ENCODE data around the gene SCARB1.

The SCARB1 gene

GRCh38 chr12:124910561-124911478 lies 47.2 kb upstream of the SCARB1 start:
- no peak overlapping the region for H3K4ac ChIP-seq (ENCODE audit: low read depth, low read length)
- peak overlapping the region; percentile 24 for H4K8ac ChIP-seq (ENCODE audit: low read depth, low read length)
- no peak overlapping the region for H3K23ac ChIP-seq (ENCODE audit: low read length)
- no peak overlapping the region for H3K14ac ChIP-seq (ENCODE audit: low read length)
- H2BK12ac ChIP-seq (ENCODE audit: low read length), result no peak overlapping the region
- H3K79me1 ChIP-seq (ENCODE audit: low read length), result peaks cover 16% of the 10 kb centered on the region
- peak; percentile 72 to 91 for DNase-seq
- H3K9ac ChIP-seq (ENCODE audit: low read length), result no peak overlapping the region
- no peak overlapping the region for H3K27ac ChIP-seq (ENCODE audit: low read depth, low read length)
- H3K36me3 ChIP-seq (ENCODE audit: control insufficient read depth in 1 of 2, insufficient read depth in 2 of 2, low read length in 2 of 2), result peaks cover 18 to 21% of the 10 kb centered on the region in 2 experiments
- no peak overlapping the region for H2BK5ac ChIP-seq (ENCODE audit: low read depth, low read length, poor library complexity)
- peak overlapping the region; percentile 33 for H3K4me2 ChIP-seq (ENCODE audit: low read length)
- H3K4me1 ChIP-seq (ENCODE audit: control insufficient read depth in 1 of 2, insufficient read depth in 2 of 2, low read length in 2 of 2), result peaks cover 0 to 5% of the 10 kb centered on the region in 2 experiments
- H3K9me3 ChIP-seq (ENCODE audit: insufficient read depth, low read depth, low read length), result no peaks in the 10 kb centered on the region
- 100% methylated on average over 1 of the region's 9 CpGs for WGBS (ENCODE audit: extremely low coverage, insufficient coverage, insufficient read length)
- H3K18ac ChIP-seq (ENCODE audit: low read length), result no peak overlapping the region
- no peak overlapping the region for H3K4me3 ChIP-seq (ENCODE audit: low read depth, low read length)
- H3K79me2 ChIP-seq (ENCODE audit: control insufficient read depth, insufficient read depth, low read length, poor library complexity), result peaks cover 16% of the 10 kb centered on the region
- H2BK120ac ChIP-seq (ENCODE audit: insufficient read depth, low read length, poor library complexity), result no peak overlapping the region
- no peaks in the 10 kb centered on the region for H3K27me3 ChIP-seq (ENCODE audit: insufficient read depth, low read length)
- no peak overlapping the region for H4K91ac ChIP-seq (ENCODE audit: low read depth, low read length)
- no peak overlapping the region for H2AK5ac ChIP-seq (ENCODE audit: low read length)
- no peak overlapping the region for H2AFZ ChIP-seq (ENCODE audit: insufficient read depth, low read length, poor library complexity)
- no peak overlapping the region for H4K12ac ChIP-seq (ENCODE audit: low read depth, low read length)

- H3K4me2 ChIP-seq (ENCODE audit: low read length), result no peak overlapping the region
- no peaks in the 10 kb centered on the region for H3K9me3 ChIP-seq (ENCODE audit: insufficient read depth, low read depth, low read length)
- peaks cover 12% of the 10 kb centered on the region for H3K79me2 ChIP-seq (ENCODE audit: control insufficient read depth, insufficient read depth, low read length, poor library complexity)
- no peak overlapping the region for H4K12ac ChIP-seq (ENCODE audit: low read depth, low read length)
- no peak overlapping the region for H3K18ac ChIP-seq (ENCODE audit: low read length)
- peaks cover 11% of the 10 kb centered on the region for H3K79me1 ChIP-seq (ENCODE audit: low read length)
- no CpG with 5 or more reads among the region's 8 CpGs for WGBS (ENCODE audit: extremely low coverage, insufficient coverage, insufficient read length)
- no peak overlapping the region for H4K91ac ChIP-seq (ENCODE audit: low read depth, low read length)
- no peak overlapping the region for H4K8ac ChIP-seq (ENCODE audit: low read depth, low read length)
- H3K36me3 ChIP-seq (ENCODE audit: control insufficient read depth in 1 of 2, insufficient read depth in 2 of 2, low read length in 2 of 2), result peaks cover 18 to 21% of the 10 kb centered on the region in 2 experiments
- H3K4me3 ChIP-seq (ENCODE audit: low read depth, low read length), result no peak overlapping the region
- no peak overlapping the region for H3K23ac ChIP-seq (ENCODE audit: low read length)
- H2BK120ac ChIP-seq (ENCODE audit: insufficient read depth, low read length, poor library complexity), result no peak overlapping the region
- peaks cover 0 to 3% of the 10 kb centered on the region in 2 experiments for H3K4me1 ChIP-seq (ENCODE audit: control insufficient read depth in 1 of 2, insufficient read depth in 2 of 2, low read length in 2 of 2)
- no peak overlapping the region for H2AK5ac ChIP-seq (ENCODE audit: low read length)
- H3K9ac ChIP-seq (ENCODE audit: low read length), result no peak overlapping the region
- no peaks in the 10 kb centered on the region for H3K27me3 ChIP-seq (ENCODE audit: insufficient read depth, low read length)
- H3K27ac ChIP-seq (ENCODE audit: low read depth, low read length), result no peak overlapping the region
- peak; percentile 69 to 83 for DNase-seq
- H2BK5ac ChIP-seq (ENCODE audit: low read depth, low read length, poor library complexity), result no peak overlapping the region
- H2BK12ac ChIP-seq (ENCODE audit: low read length), result no peak overlapping the region
- H3K14ac ChIP-seq (ENCODE audit: low read length), result no peak overlapping the region
- no peak overlapping the region for H2AFZ ChIP-seq (ENCODE audit: insufficient read depth, low read length, poor library complexity)
- H3K4ac ChIP-seq (ENCODE audit: low read depth, low read length), result no peak overlapping the region
These were observed 46.3 kb upstream of the SCARB1 start for GRCh38 chr12:124909831-124910560.

GRCh38 chr12:124906606-124907261 lies 43.1 kb upstream of the SCARB1 start:
- Histone ChIP-seq H4K91ac (ENCODE audit: low read depth, low read length) (no peak overlapping the region), H3K18ac (ENCODE audit: low read length) (no peak overlapping the region), H4K8ac (ENCODE audit: low read depth, low read length) (no peak overlapping the region), H3K9me3 (ENCODE audit: insufficient read depth, low read depth, low read length) (no peaks in the 10 kb centered on the region), H3K36me3 (ENCODE audit: control insufficient read depth in 1 of 2, insufficient read depth in 2 of 2, low read length in 2 of 2) (peaks cover 6 to 10% of the 10 kb centered on the region in 2 experiments), H3K9ac (ENCODE audit: low read length) (no peak overlapping the region), H3K79me1 (ENCODE audit: low read length) (no peaks in the 10 kb centered on the region), H2AFZ (ENCODE audit: insufficient read depth, low read length, poor library complexity) (no peak overlapping the region), H3K4me1 (ENCODE audit: control insufficient read depth in 1 of 2, insufficient read depth in 2 of 2, low read length in 2 of 2) (peaks cover 3 to 10% of the 10 kb centered on the region in 2 experiments), H2BK12ac (ENCODE audit: low read length) (no peak overlapping the region), H3K23ac (ENCODE audit: low read length) (no peak overlapping the region), H2AK5ac (ENCODE audit: low read length) (no peak overlapping the region), H2BK120ac (ENCODE audit: insufficient read depth, low read length, poor library complexity) (no peak overlapping the region), H3K14ac (ENCODE audit: low read length) (no peak overlapping the region), H3K4ac (ENCODE audit: low read depth, low read length) (no peak overlapping the region), H3K4me2 (ENCODE audit: low read length) (no peak overlapping the region), H2BK5ac (ENCODE audit: low read depth, low read length, poor library complexity) (no peak overlapping the region), H3K79me2 (ENCODE audit: control insufficient read depth, insufficient read depth, low read length, poor library complexity) (peaks cover 2% of the 10 kb centered on the region), H3K27ac (ENCODE audit: low read depth, low read length) (no peak overlapping the region), H3K4me3 (ENCODE audit: low read depth, low read length) (no peak overlapping the region), H4K12ac (ENCODE audit: low read depth, low read length) (no peak overlapping the region), H3K27me3 (ENCODE audit: insufficient read depth, low read length) (no peaks in the 10 kb centered on the region)
- no CpG with 5 or more reads among the region's 2 CpGs for WGBS (ENCODE audit: extremely low coverage, insufficient coverage, insufficient read length)
- peak; percentile 98 to 100 for DNase-seq

GRCh38 chr12:124904306-124905098 lies 40.8 kb upstream of the SCARB1 start:
- no CpG with 5 or more reads among the region's 15 CpGs for WGBS (ENCODE audit: extremely low coverage, insufficient coverage, insufficient read length)
- no peaks in the 10 kb centered on the region for H3K9me3 ChIP-seq (ENCODE audit: insufficient read depth, low read depth, low read length)
- no peak overlapping the region for H2AK5ac ChIP-seq (ENCODE audit: low read length)
- no peaks in the 10 kb centered on the region for H3K79me2 ChIP-seq (ENCODE audit: control insufficient read depth, insufficient read depth, low read length, poor library complexity)
- H3K36me3 ChIP-seq (ENCODE audit: control insufficient read depth in 1 of 2, insufficient read depth in 2 of 2, low read length in 2 of 2), result no peaks in the 10 kb centered on the region
- no peak overlapping the region for H4K91ac ChIP-seq (ENCODE audit: low read depth, low read length)
- no peaks in the 10 kb centered on the region for H3K79me1 ChIP-seq (ENCODE audit: low read length)
- H4K8ac ChIP-seq (ENCODE audit: low read depth, low read length), result no peak overlapping the region
- H3K18ac ChIP-seq (ENCODE audit: low read length), result no peak overlapping the region
- no peak overlapping the region for H3K14ac ChIP-seq (ENCODE audit: low read length)
- H3K27ac ChIP-seq (ENCODE audit: low read depth, low read length), result no peak overlapping the region
- peaks cover 3 to 6% of the 10 kb centered on the region in 2 experiments for H3K4me1 ChIP-seq (ENCODE audit: control insufficient read depth in 1 of 2, insufficient read depth in 2 of 2, low read length in 2 of 2)
- H3K9ac ChIP-seq (ENCODE audit: low read length), result no peak overlapping the region
- no peaks in the 10 kb centered on the region for H3K27me3 ChIP-seq (ENCODE audit: insufficient read depth, low read length)
- H2BK5ac ChIP-seq (ENCODE audit: low read depth, low read length, poor library complexity), result no peak overlapping the region
- no peak overlapping the region for H4K12ac ChIP-seq (ENCODE audit: low read depth, low read length)
- H2BK12ac ChIP-seq (ENCODE audit: low read length), result no peak overlapping the region
- no peak overlapping the region for H3K23ac ChIP-seq (ENCODE audit: low read length)
- no peak overlapping the region for H2BK120ac ChIP-seq (ENCODE audit: insufficient read depth, low read length, poor library complexity)
- peak; percentile 91 for DNase-seq
- H2AFZ ChIP-seq (ENCODE audit: insufficient read depth, low read length, poor library complexity), result no peak overlapping the region
- no peak overlapping the region for H3K4me3 ChIP-seq (ENCODE audit: low read depth, low read length)
- H3K4ac ChIP-seq (ENCODE audit: low read depth, low read length), result no peak overlapping the region
- H3K4me2 ChIP-seq (ENCODE audit: low read length), result peak overlapping the region; percentile 27
